WI38 (cell line): ENCODE measurements around the gene PPME1.

Experiments used
- H3K4me3 ChIP-seq: 2 replicates; pipeline ENCODE4 v1.5.1; 2011; ENCODE audit warnings: low read depth, mild to moderate bottlenecking, control low read depth, low read length
- TF ChIP-seq, protein P1 (sequence below): IDR thresholded peaks from 2 replicates; pipeline ENCODE4 v1.5.1; 2012; ENCODE audit warnings: low read depth, mild to moderate bottlenecking, control low read depth, low read length

Gene PPME1

DNA sequence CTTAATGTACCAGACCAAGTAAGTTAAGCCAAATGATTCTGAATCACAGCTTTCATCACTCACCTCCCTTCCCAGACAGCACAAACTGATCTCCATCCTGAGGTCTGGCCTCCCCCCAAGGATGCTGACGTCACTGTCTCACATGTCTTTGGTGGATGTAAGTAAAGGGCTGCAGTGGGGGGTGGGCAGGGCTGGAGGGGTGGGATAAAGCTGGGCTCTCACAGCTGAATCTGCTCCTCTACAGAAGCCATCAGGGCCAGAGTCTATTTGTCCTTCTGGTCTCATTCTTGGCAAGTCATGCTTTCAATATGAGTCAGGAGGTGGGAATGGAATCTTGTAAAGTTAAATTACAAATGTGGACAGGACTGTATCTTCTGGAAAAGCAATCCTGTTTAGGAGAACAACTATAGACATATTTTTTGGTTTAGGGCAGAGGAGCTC, 107.7 kb downstream of the PPME1 start:
- TF ChIP-seq, protein P1, sequence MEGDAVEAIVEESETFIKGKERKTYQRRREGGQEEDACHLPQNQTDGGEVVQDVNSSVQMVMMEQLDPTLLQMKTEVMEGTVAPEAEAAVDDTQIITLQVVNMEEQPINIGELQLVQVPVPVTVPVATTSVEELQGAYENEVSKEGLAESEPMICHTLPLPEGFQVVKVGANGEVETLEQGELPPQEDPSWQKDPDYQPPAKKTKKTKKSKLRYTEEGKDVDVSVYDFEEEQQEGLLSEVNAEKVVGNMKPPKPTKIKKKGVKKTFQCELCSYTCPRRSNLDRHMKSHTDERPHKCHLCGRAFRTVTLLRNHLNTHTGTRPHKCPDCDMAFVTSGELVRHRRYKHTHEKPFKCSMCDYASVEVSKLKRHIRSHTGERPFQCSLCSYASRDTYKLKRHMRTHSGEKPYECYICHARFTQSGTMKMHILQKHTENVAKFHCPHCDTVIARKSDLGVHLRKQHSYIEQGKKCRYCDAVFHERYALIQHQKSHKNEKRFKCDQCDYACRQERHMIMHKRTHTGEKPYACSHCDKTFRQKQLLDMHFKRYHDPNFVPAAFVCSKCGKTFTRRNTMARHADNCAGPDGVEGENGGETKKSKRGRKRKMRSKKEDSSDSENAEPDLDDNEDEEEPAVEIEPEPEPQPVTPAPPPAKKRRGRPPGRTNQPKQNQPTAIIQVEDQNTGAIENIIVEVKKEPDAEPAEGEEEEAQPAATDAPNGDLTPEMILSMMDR, result no peak
- no peak overlapping the region for H3K4me3 ChIP-seq

- H3K4me3 ChIP-seq, result no peak overlapping the region
- TF ChIP-seq, protein P1, result no peak
Observed at GRCh38 chr11:74279256-74279655, 108.2 kb downstream of the PPME1 start.

DNA sequence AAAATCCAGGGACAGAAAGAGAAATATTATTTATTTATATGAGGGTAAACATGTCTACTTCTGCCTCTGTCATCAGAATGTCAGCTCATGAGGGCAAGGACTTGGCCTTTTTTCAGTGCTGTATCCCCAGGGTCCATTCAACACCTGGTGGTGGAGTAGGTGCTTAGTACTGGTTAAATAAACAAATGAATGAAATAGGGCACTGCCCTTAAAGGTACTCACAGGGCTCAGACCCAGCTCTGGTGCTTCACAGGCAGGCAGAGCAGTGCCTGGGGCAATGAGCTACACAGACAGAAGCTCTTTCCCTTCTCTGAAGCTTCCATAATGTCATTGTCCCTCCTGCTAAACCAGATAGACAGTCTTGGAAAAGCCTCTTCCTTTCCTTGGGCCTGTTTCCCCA, 109.4 kb downstream of the PPME1 start:
- TF ChIP-seq, protein P1, result no peak
- H3K4me3 ChIP-seq, result no peak overlapping the region

DNA sequence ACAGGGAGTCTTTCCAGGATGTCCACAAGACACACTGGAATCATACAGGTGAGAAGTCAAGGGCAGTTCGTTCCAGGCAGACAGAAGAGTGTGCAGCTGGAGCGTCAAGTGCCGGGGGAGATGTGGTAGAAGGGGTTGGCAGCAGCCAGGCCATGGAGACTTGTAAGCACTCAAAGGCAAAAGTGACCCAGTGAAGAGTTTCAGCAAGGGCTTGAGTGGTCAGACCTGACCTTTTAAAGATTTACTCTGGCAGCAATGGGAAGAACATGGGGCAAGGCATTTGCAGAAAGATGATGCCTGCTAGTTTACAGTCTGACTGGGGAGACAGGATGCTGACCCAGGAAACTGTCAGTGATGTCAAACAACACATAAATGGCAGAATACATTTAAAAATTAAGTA, 111.3 kb downstream of the PPME1 start:
- TF ChIP-seq, protein P1, result no peak
- no peak overlapping the region for H3K4me3 ChIP-seq

DNA sequence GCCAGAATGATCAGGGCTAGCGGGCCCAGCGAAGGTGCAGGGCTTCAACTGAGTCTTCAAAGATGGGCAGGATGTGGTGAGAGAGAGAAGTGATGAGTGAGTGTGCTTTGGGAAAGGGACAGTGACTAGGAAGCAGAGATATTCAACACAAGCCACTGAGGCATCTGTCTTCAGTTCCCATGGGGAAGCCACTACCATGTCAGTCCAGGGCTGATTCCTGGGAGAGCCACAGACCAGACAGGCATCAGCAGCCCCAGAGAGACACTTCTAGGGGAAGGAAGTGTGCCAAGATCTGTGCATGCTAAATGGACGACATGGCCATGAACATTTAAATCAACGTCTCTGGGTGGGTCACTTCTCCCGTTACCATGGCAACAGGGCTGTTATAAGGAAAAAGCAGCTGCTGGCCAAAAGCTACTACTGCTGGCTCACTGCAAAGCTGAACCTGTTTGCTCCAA, 111.9 kb downstream of the PPME1 start:
- H3K4me3 ChIP-seq, result no peak overlapping the region
- TF ChIP-seq, protein P1, result no peak

DNA sequence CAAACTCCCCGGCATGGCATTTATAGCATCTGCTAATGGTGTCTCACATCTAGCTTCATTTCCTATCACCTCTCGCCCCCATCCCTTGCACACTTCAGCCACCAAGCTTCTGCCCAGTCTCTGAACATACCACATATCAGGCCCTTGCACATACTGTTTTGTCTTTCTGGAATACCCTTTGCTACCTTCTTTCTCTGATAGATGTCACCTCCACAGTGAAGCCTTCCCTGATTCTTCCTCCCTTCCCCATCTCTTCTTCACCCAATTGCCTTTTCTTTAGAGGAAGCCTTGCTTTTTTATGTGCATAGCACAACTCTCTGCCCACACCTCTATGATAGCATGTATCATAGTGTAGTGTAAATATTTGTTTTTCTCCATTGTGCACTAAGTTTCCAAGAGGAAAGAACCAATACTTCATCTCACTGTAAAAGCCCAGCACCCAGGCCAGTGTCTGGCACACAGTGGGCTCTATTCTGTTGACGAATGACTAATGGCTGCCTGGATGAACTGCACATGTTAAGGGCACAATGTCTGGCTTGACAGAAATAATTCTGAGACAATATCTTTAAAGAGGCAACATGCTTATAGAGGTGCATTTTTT, 112.6 kb downstream of the PPME1 start:
- TF ChIP-seq, protein P1, result no peak
- H3K4me3 ChIP-seq, result no peak overlapping the region

- TF ChIP-seq, protein P1, result no peak
- no peak overlapping the region for H3K4me3 ChIP-seq
Observed at GRCh38 chr11:74284466-74284865, 113.4 kb downstream of the PPME1 start.
